Measurements from ENCODE around the gene KIAA1549.

DNA sequence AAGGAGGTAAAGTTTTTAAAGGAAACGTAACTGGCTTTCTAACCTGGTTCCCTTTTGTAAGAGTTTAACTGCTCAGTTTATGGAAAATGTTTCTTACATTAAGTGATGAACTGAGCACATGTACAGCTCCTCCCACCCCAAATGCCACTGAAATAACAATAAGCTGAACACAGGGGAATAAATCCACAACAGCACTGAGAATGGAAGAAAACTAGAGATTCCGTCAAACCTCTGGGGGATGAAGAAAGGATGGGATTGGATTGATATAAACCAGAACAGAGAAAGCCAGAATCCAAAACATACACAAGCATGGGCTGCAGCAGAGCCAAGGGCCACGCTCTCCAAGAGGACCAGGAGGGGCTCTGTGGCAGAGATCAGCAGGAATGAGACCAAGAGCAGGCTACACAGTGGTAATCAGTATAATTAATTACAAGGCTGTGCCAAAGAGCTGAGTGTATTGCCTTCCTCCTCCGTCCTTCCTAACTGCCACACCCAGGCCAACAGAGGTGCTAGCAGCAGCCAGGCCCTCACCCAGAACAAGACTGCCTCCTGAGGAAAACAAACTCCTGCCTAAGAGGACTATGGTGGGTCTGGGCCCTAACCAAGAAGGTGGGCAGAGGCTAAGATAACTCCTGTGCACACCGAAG lies 73.9 kb downstream of the KIAA1549 start:
- no peak for TF ChIP-seq POLR2AphosphoS5 (IDR thresholded peaks at IDR 0.05; ENCODE audit: low read depth, low read length)
- TF ChIP-seq, protein P1, sequence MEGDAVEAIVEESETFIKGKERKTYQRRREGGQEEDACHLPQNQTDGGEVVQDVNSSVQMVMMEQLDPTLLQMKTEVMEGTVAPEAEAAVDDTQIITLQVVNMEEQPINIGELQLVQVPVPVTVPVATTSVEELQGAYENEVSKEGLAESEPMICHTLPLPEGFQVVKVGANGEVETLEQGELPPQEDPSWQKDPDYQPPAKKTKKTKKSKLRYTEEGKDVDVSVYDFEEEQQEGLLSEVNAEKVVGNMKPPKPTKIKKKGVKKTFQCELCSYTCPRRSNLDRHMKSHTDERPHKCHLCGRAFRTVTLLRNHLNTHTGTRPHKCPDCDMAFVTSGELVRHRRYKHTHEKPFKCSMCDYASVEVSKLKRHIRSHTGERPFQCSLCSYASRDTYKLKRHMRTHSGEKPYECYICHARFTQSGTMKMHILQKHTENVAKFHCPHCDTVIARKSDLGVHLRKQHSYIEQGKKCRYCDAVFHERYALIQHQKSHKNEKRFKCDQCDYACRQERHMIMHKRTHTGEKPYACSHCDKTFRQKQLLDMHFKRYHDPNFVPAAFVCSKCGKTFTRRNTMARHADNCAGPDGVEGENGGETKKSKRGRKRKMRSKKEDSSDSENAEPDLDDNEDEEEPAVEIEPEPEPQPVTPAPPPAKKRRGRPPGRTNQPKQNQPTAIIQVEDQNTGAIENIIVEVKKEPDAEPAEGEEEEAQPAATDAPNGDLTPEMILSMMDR (IDR thresholded peaks at IDR 0.05), result no peak
